ENCODE data around the gene EFHC1.
A peak's percentile ranks its signal among the peaks of the same experiment; 100 is the strongest.
"Not testable (repeated sequence)": the region's sequence is repeated elsewhere in the genome, so short reads cannot be mapped to it uniquely, and the experiment has no call there.

Gene EFHC1, protein sequence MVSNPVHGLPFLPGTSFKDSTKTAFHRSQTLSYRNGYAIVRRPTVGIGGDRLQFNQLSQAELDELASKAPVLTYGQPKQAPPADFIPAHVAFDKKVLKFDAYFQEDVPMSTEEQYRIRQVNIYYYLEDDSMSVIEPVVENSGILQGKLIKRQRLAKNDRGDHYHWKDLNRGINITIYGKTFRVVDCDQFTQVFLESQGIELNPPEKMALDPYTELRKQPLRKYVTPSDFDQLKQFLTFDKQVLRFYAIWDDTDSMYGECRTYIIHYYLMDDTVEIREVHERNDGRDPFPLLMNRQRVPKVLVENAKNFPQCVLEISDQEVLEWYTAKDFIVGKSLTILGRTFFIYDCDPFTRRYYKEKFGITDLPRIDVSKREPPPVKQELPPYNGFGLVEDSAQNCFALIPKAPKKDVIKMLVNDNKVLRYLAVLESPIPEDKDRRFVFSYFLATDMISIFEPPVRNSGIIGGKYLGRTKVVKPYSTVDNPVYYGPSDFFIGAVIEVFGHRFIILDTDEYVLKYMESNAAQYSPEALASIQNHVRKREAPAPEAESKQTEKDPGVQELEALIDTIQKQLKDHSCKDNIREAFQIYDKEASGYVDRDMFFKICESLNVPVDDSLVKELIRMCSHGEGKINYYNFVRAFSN

DNA sequence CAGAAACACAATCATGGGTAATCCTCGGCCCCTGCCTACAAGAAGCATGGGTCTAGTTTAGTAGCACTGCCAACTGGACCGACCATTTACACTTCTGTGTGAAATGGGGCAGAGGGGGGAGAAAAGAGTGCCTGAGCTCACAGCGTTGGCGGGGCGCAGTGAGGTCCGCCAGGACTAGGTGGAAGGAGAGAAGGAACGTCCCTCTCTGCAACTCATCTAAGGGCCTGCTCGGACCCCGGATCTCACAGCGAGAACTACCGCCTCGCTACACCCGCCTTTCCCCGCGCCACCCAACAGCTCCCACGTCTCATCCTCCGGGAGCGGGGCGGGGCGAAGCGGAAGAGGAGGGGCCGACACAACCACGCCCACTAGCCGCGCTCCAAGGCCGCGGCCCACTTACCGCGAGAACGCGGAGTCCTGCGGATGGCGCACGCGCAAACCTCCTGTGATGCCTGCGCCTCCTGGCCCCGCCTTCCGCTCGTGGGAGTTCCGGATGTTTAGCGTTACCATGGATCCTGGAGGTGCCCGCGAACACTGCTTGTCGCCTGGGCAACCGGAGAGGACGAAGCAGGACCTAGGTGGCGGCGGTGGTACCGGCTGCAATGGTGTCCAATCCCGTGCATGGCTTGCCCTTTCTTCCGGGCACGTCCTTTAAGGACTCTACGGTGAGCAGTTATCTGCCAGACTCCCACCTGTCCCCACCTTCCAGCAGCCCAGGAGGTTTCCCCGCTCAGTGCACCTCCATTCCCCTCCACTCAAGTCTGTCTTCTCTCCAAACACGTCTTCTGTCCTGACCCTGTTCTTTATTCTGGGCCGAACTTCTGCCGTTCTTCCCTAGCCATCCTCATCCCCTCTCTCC lies at the start of gene EFHC1:
TSS of gene EFHC1 (plus strand) at position 534 of the 859 bp plus-strand sequence. CDS start at position 603, 69 bp downstream.
- DNase-seq: peak; percentile 99

GRCh38 chr6:52371656-52372191 lies 48.4 kb upstream of the EFHC1 start:
- DNase-seq: no peak

DNA sequence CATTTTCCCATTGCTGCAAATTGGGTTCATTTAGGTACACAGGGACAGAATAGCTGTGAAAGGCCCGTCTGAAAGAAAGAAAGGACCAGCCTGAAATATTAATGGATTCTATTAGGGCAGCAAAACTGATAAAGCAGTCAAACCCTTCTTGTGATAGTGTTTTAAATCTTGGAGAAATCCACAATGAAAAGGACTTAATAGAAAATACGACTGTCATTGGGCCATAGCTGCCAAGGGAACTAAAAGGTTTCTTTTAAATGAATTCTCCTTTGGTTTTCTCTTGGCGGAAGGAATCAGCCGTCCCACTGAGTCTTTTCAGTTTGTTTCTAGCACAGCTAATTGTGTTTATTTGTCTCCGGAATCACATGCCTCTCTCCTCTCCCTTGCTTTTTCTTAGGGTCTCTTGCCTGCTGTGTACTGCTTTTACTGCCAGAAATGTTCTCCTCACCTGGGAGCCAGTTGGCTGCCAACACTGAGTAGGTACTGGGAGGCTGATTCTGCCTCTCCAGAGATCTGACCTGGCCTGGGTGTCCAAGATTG lies 46.9 kb upstream of the EFHC1 start:
- DNase-seq: no peak

DNA sequence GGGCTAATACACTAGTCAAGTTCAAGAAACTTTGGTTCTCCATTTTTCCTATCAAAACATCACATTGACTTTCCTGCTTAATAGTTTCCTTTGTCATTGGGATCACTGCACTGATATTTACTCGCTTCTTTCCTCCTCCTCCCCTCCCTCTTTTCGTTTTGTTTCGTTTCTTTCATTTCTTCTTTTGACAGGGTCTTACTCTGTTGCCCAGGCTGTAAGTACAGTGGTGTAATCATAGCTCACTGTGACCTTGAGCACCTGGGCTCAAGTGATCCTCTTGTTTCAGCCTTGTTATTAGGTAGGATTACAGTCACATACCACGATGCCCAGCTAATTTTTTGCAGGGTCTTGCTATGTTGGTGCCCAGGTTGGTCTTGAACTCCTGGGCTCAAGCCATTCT lies 45.9 kb upstream of the EFHC1 start:
- no peak for DNase-seq

- DNase-seq: no peak
Measured at GRCh38 chr6:52375780-52376556, 44.2 kb upstream of the EFHC1 start.

GRCh38 chr6:52376763-52377162 lies 43.4 kb upstream of the EFHC1 start:
- DNase-seq: no peak

GRCh38 chr6:52377538-52378221 lies 42.5 kb upstream of the EFHC1 start:
- no peak for DNase-seq

DNA sequence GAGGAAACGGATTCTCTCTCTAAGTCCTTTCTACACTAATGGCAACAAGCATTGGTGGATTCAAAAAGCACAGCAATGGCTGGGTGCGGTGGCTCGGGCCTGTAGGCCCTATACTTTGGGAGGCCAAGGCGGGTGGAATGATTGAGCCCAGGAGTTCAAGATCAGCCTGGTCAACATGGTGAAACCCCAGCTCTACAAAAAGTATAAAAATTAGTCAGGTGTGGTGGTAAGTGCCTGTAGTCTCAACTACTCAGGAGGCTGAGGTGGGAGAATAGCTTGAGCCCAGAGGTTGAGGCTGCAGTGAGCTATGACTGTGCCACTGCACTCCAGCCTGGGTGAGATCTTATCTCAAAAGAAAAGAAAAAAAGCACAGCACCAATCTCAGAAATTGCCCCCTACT lies 38.9 kb upstream of the EFHC1 start:
- DNase-seq: no peak

- no peak for DNase-seq
Measured at GRCh38 chr6:52384145-52384766, 35.9 kb upstream of the EFHC1 start.

GRCh38 chr6:52385074-52385473 lies 35.1 kb upstream of the EFHC1 start:
- DNase-seq: no peak

DNA sequence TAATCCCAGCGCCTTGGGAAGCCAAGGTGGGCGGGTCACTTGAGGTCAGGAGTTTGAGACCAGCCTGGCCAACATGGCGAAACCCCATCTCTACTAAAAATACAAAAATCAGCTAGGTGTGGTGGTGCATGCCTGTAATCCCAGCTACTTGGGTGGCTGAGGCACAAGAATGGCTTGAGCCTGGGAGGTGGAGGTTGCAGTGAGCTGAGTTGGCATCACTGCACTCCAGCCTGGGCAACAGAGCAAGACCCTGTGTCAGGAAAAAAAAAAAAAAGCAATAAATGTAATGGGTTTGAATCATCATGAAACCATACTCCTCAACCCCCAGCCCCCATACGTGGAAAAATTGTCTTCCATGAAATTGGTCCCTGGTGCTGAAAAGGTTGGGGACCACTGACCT lies 32.0 kb upstream of the EFHC1 start:
- DNase-seq: not testable (repeated sequence)

DNA sequence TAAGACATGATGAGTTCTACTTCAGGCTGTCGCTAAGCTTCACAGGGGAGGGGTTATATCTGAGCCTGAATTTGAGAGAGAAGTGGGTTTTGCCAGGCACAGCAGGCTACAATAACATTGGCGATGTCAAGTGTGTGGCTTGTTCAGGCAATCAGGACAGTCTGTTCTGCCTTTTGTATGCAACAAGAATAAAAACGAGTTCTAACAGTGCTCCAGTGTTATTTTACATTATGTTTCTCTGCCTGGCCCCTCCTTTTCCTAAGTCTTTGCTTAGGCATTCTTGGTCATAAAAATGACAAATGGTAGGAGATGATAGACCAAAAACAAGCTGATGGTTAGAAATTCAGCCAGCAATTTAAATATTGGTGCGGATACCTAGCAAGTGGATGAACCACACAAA lies 31.4 kb upstream of the EFHC1 start:
- DNase-seq: no peak

- DNase-seq: no peak
Measured at GRCh38 chr6:52389264-52389625, 30.9 kb upstream of the EFHC1 start.

DNA sequence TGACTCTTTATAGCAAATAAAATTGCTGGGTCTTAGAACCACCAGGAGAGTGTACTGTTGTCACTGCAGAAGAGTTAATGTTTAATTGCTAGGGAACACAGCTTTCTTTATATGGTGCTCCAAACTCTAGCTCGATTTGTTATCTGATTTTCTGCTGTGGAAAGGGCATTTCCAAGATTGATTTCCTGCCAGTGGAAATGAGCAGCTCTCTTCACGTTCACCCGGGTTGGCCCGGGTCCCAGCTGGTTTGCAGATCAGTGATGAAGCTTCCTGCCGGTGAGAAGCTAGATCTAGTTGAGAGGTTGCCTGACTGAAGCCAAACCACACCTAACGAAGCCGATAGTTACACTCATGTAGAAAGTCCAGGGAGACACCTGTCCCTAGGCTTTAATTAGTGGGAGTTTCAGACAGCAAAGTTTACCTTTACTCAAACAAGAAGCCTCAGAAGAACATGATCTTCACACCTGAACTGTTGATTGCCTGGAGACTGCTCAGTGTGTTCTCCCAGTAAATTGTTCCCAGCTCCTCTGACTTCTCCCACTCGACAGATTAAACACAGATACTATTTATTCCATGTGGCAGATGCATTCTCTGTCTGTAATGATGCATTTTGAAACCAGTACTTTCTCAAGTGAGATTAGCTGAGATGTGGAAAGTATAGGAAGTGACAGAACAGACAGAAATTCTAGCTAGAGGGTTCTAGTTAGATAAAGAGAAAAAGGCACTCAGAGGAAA lies 30.3 kb upstream of the EFHC1 start:
- DNase-seq: peak; percentile 69

DNA sequence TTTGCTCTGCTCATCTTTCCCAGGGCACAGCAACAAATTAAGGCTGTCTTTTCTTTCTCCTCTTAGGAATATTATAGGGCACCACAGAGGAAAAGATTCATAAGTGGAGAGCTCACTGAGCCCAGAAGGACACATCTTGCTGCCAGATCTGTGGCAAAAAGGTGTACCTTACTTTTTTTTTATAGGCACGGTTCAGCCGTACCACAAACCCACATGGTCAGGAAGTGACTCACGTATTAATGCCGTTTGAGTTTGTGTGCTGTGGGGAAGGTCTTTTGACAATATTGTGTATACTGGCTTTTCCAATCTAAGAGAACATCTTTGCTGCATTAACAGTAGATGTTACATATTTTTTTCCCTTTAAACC lies 29.8 kb upstream of the EFHC1 start:
- DNase-seq: no peak

DNA sequence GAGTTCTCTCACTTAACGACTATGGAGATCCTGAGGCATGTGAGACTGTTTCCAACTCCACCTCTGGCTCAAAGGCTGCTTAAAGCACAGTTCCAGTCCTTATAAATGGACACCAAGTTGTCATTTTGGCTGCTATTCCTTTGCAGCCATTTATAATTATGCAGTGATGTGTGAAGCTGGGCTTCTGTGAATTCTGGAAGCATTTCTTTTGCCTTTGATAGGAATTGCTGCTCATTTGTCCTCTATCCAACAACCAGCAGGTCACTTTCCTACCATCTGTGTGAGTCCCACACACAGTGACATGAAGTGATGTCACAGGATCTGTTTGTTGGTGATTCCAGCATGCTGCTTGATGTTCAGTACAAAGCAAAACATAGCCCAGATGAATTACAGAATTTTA lies 28.5 kb upstream of the EFHC1 start:
- DNase-seq: no peak

DNA sequence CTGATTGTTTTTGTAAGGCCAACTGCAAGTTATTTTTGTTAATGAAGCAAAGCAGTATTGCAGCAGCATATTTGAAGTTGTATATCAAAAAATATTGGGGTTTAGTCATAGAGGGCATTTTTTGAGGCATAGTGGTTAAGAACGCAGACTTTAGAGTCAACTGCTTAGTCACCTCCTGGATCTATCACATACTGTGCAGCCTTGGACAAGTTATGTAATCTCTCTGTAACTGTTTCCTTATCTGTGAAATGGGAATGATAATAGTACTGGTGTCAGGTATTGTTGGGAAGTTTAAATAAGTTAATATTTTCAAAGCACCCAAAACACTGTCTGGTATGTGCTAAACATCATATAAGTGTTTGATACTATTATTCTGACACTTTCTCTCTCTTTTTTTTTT lies 27.2 kb upstream of the EFHC1 start:
- DNase-seq: no peak

DNA sequence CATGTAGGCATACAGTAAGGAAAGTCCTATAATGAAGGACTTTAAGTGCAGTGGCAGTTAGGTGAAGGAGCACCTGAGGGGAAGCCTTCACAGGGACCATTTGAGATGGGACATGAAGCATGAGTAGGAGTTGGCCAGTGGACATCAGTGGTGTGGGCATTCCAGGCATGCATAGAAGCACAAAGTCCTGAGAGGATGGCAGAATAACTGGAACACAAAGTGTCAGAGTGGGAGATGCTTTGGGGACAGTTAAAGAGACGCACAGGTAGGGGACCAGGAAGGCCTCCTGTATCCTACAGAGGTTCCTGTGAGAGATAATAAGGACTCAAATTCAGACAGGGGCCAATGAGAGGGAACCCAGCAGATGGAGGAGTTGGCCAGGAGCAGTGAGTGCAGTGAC lies 26.4 kb upstream of the EFHC1 start:
- no peak for DNase-seq

DNA sequence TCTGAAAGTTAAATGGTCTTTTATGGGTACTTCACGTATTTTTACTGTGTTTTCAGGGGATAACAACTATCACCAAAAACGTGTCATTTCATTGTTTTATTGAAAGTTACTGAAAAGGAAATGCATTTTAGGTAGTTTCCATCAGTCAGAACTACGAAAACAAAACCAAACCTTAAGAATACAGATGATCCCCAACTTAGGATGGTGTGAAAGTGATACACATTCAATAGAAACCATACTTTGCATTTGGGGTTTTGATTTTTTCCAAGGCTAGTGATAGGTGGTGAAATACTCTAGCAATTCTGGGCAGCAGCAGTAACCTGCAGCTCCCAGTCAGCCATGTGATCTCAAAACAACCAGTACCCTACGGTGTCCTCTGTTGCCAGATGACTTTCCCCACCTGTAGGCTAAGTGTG lies 25.9 kb upstream of the EFHC1 start:
- no peak for DNase-seq

GRCh38 chr6:52395969-52396368 lies 24.2 kb upstream of the EFHC1 start:
- DNase-seq: no peak

Data from activated CD8-positive, alpha-beta memory T cell treated with anti-CD3 and anti-CD28 coated beads, Interleukin-2, amount 50 U/mL, for 48 hours (primary cell).